ENCODE measurements around the gene CCDC57. TPM values are rescaled to one million over a fixed set of nuclear protein-coding genes. Genes with fewer than 3 reads are reported as not detected.

CCDC57 gene
- total and polyA plus RNA-seq, 2 of the 4 experiments (the other 2 are of a cell fraction), result 7.3 to 31.3 TPM

DNA sequence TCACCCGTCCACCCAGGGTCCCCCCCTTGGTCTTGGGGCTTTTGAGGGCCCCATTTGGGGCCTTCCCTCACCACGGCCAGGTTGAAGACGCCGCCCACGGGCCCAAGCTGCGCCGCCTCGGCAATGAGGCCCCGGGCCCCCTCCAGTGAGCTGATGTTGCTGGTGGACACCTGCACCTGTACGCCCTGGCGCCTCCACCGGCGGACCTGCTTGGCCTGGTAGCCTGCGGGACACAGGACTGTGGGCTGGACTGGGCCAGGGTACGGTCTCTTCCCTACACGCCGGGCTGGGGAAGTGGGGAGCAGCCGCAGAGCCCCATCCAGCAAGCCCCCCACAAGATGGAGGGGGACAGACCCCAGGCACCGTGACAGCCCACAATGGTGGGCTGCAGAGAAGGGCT is 130.2 kb downstream of the CCDC57 start:
- Histone ChIP-seq H3K9me1 (ENCODE audit: insufficient read depth, low read length) (no peaks in the 10 kb centered on the region), H3K4me2 (ENCODE audit: low read depth, low read length) (no peak overlapping the region), H3K56ac (ENCODE audit: extremely low read depth, insufficient read depth, low read length) (no peak overlapping the region), H2BK120ac (ENCODE audit: low read depth, low read length) (no peak overlapping the region), H3K9me3 (ENCODE audit: control insufficient read depth, insufficient read depth, low read length) (no peaks in the 10 kb centered on the region), H3K18ac (ENCODE audit: low read depth, low read length) (no peak overlapping the region), H2AK5ac (ENCODE audit: low read depth, low read length) (no peak overlapping the region), H2AK9ac (replicated peaks; ENCODE audit: low read depth, low read length, poor library complexity) (no peak overlapping the region), H3K23ac (ENCODE audit: low read depth, low read length) (no peak overlapping the region), H2AFZ (replicated peaks; ENCODE audit: low read length, poor library complexity) (no peak overlapping the region), H2BK20ac (ENCODE audit: low read depth, low read length) (no peak overlapping the region), H4K8ac (ENCODE audit: low read depth in 2 of 2, low read length in 2 of 2) (no peak overlapping the region), H4K5ac (ENCODE audit: low read depth, low read length) (no peak overlapping the region), H3K14ac (replicated peaks; ENCODE audit: low read depth, low read length) (no peak overlapping the region), H3K4me3 (ENCODE audit: insufficient read depth, low read depth, low read length) (no peak overlapping the region), H3K79me1 (ENCODE audit: low read depth in 1 of 2, low read length in 2 of 2) (no peaks in the 10 kb centered on the region), H3K27ac (ENCODE audit: insufficient read depth, low read length) (no peak overlapping the region), H3K36me3 (ENCODE audit: control insufficient read depth, insufficient read depth, low read length) (peaks cover 83% of the 10 kb centered on the region), H4K20me1 (ENCODE audit: insufficient read depth, low read length) (no peaks in the 10 kb centered on the region; the same call in none of the 2 replicates), H3K4ac (ENCODE audit: low read depth, low read length) (no peak overlapping the region), H3K9ac (ENCODE audit: low read depth, low read length) (no peak overlapping the region), H4K91ac (ENCODE audit: insufficient read depth, low read depth, low read length) (no peak overlapping the region), H3K27me3 (ENCODE audit: control insufficient read depth, insufficient read depth, low read length) (no peaks in the 10 kb centered on the region), H3K4me1 (ENCODE audit: control insufficient read depth, insufficient read depth, low read length) (no peaks in the 10 kb centered on the region), H2BK5ac (ENCODE audit: low read depth, low read length, poor library complexity, severe bottlenecking) (no peak overlapping the region), H2BK15ac (ENCODE audit: low read depth, low read length) (no peak overlapping the region)
- intact Hi-C loops (cut with micrococcal nuclease), result no loop called here
- TF ChIP-seq RAD21 (IDR thresholded peaks at IDR 0.05; ENCODE audit: low read length) (no peak), BHLHE40 (IDR thresholded peaks at IDR 0.05; ENCODE audit: low read depth, low read length) (no peak), NFE2L2 (IDR thresholded peaks at IDR 0.05; ENCODE audit: low read depth, low read length) (no peak), MXI1 (IDR thresholded peaks at IDR 0.05; ENCODE audit: borderline replicate concordance, low read depth, low read length) (no peak), RCOR1 (IDR thresholded peaks at IDR 0.05; ENCODE audit: insufficient replicate concordance, low read length) (no peak), CHD1 (IDR thresholded peaks at IDR 0.05; ENCODE audit: low read depth, low read length) (no peak), FOS (IDR thresholded peaks at IDR 0.05; ENCODE audit: low read depth, low read length) (no peak), MAFK (IDR thresholded peaks at IDR 0.05; ENCODE audit: low read depth, low read length) (no peak), RFX5 (IDR thresholded peaks at IDR 0.05; ENCODE audit: low read depth, low read length) (no peak), SMC3 (IDR thresholded peaks at IDR 0.05; ENCODE audit: low read depth, low read length) (no peak)
- TF ChIP-seq, protein P1, sequence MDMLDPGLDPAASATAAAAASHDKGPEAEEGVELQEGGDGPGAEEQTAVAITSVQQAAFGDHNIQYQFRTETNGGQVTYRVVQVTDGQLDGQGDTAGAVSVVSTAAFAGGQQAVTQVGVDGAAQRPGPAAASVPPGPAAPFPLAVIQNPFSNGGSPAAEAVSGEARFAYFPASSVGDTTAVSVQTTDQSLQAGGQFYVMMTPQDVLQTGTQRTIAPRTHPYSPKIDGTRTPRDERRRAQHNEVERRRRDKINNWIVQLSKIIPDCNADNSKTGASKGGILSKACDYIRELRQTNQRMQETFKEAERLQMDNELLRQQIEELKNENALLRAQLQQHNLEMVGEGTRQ (IDR thresholded peaks at IDR 0.05; ENCODE audit: low read depth, low read length), result no peak
- POLR2A ChIA-PET (ENCODE audit: unreplicated experiment), result no interaction called here
- ATAC-seq (ENCODE audit: low read depth) (no peak), DNase-seq (no peak)
- CTCF ChIA-PET, result no interaction called here
- dilution Hi-C loops (cut with HindIII; ENCODE audit: low sequenced_read_pairs, unreplicated experiment), result no loop called here
- in situ Hi-C loops (cut with MboI; ENCODE audit: low sequenced_read_pairs), result no loop called here
- 91% methylated on average over 10 of the region's 19 CpGs; no CpG with 5 or more reads in 1 of the 2 experiments for WGBS, 2 experiments (ENCODE audit: extremely low coverage in 2 of 2, insufficient read length in 1 of 2)
- BruUV-seq (replicated peaks), result no TSS peak

All from IMR-90 (cell line).